IMR-90 (cell line): ENCODE results near the gene ANK3. TPM values are rescaled to one million over a fixed set of nuclear protein-coding genes. Genes with fewer than 3 reads are reported as not detected.

ENCODE experiments used
- ATAC-seq: fragments of 200-7000 bp; cut with Tn5 transposase; 2 replicates; pipeline ENCODE4 v1.9.1; 2020; ENCODE audit warnings: low read depth, mild to moderate bottlenecking, moderate library complexity
- BruUV-seq: library from RNA; stranded (reverse); fragments of 400-500 nt; replicated peaks from 2 replicates; lab custom pipeline; 2021; lab: Mats Ljungman, UMichigan
- CTCF ChIA-PET: fragments of 300-600 bp; formaldehyde crosslinking; extraction: SDS; loops from one replicate; lab custom pipeline; 2021; ENCODE audit warnings: antibody characterized with exemption; lab: Yijun Ruan, JAX
- POLR2A ChIA-PET: fragments of 300-600 bp; sonication (Branson Sonifier 250); formaldehyde crosslinking; loops from one replicate; lab custom pipeline; 2022; ENCODE audit warnings: antibody characterized with exemption; ENCODE audit not compliant: unreplicated experiment; lab: Charles Lee
- DNase-seq: peaks from one replicate; pipeline ENCODE4 v3.0.0; 2013
- H2AFZ ChIP-seq: replicated peaks from 2 replicates; pipeline ENCODE3; 2013; ENCODE audit warnings: low read length, mild to moderate bottlenecking; ENCODE audit not compliant: poor library complexity
- H2AK5ac ChIP-seq: 2 replicates; pipeline ENCODE4 v1.6.1; 2013; ENCODE audit warnings: low read depth, low read length, inconsistent platforms
- H2AK9ac ChIP-seq: replicated peaks from 2 replicates; pipeline ENCODE3; 2013; ENCODE audit warnings: mild to moderate bottlenecking, low read depth, low read length, moderate library complexity; ENCODE audit not compliant: poor library complexity
- H2BK120ac ChIP-seq: 2 replicates; pipeline ENCODE4 v1.6.1; 2013; ENCODE audit warnings: low read depth, low read length, inconsistent platforms
- H2BK15ac ChIP-seq: 3 replicates; pipeline ENCODE4 v1.6.1; 2013; ENCODE audit warnings: low read depth, low read length, inconsistent platforms
- H2BK20ac ChIP-seq: 2 replicates; pipeline ENCODE4 v1.6.1; 2013; ENCODE audit warnings: low read depth, mild to moderate bottlenecking, inconsistent platforms, low read length, moderate library complexity
- H2BK5ac ChIP-seq: 2 replicates; pipeline ENCODE4 v1.6.1; 2013; ENCODE audit warnings: mild to moderate bottlenecking, low read depth, low read length, inconsistent platforms; ENCODE audit not compliant: poor library complexity, severe bottlenecking
- H3K14ac ChIP-seq: replicated peaks from 2 replicates; pipeline ENCODE4 v1.6.1; 2013; ENCODE audit warnings: low read depth, low read length, inconsistent platforms
- H3K18ac ChIP-seq: 2 replicates; pipeline ENCODE4 v1.6.1; 2013; ENCODE audit warnings: low read depth, low read length, control low read depth
- H3K23ac ChIP-seq: 2 replicates; pipeline ENCODE4 v1.6.1; 2013; ENCODE audit warnings: low read depth, low read length, inconsistent platforms
- H3K27ac ChIP-seq: 2 replicates; pipeline ENCODE4 v1.5.1; 2013; ENCODE audit warnings: mild to moderate bottlenecking, control low read depth, low read length; ENCODE audit not compliant: insufficient read depth
- H3K27me3 ChIP-seq: 2 replicates; pipeline ENCODE4 v1.6.1; 2013; ENCODE audit warnings: low read length; ENCODE audit not compliant: control insufficient read depth, insufficient read depth
- H3K36me3 ChIP-seq: 2 replicates; pipeline ENCODE4 v1.6.1; 2013; ENCODE audit warnings: low read length, mixed read lengths; ENCODE audit not compliant: control insufficient read depth, insufficient read depth
- H3K4ac ChIP-seq: 2 replicates; pipeline ENCODE4 v1.6.1; 2013; ENCODE audit warnings: low read depth, low read length, inconsistent platforms
- H3K4me1 ChIP-seq: 2 replicates; pipeline ENCODE4 v1.6.1; 2013; ENCODE audit warnings: low read length, mixed read lengths; ENCODE audit not compliant: control insufficient read depth, insufficient read depth
- H3K4me2 ChIP-seq: 2 replicates; pipeline ENCODE4 v1.6.1; 2013; ENCODE audit warnings: low read depth, mild to moderate bottlenecking, control low read depth, low read length, moderate library complexity
- H3K4me3 ChIP-seq: 2 replicates; pipeline ENCODE4 v1.5.1; 2013; ENCODE audit warnings: low read depth, mild to moderate bottlenecking, control low read depth, low read length, moderate library complexity; ENCODE audit not compliant: insufficient read depth
- H3K56ac ChIP-seq: 2 replicates; pipeline ENCODE4 v1.6.1; 2013; ENCODE audit warnings: low read length, inconsistent platforms; ENCODE audit not compliant: insufficient read depth; ENCODE audit errors: extremely low read depth
- H3K79me1 ChIP-seq, 2 experiments: 2 replicates each; pipeline ENCODE4 v1.6.1; 2013; ENCODE audit warnings: low read length in 2 of 2, inconsistent platforms in 1 of 2, low read depth in 1 of 2
- H3K9ac ChIP-seq: 2 replicates; pipeline ENCODE4 v1.6.1; 2013; ENCODE audit warnings: low read depth, low read length, control low read depth
- H3K9me1 ChIP-seq: 2 replicates; pipeline ENCODE4 v1.6.1; 2013; ENCODE audit warnings: low read length, inconsistent platforms; ENCODE audit not compliant: insufficient read depth
- H3K9me3 ChIP-seq: 2 replicates; pipeline ENCODE4 v1.6.1; 2013; ENCODE audit warnings: low read length; ENCODE audit not compliant: control insufficient read depth, insufficient read depth
- H4K20me1 ChIP-seq: 2 replicates; pipeline ENCODE4 v1.6.1; 2013; ENCODE audit warnings: low read length, inconsistent platforms; ENCODE audit not compliant: insufficient read depth
- H4K5ac ChIP-seq: 2 replicates; pipeline ENCODE4 v1.6.1; 2013; ENCODE audit warnings: mild to moderate bottlenecking, low read depth, low read length, control low read depth
- H4K8ac ChIP-seq, 2 experiments: 2 replicates each; pipeline ENCODE4 v1.6.1; 2013; ENCODE audit warnings: low read depth in 2 of 2, low read length in 2 of 2, control low read depth in 1 of 2, inconsistent platforms in 1 of 2
- H4K91ac ChIP-seq: 2 replicates; pipeline ENCODE4 v1.6.1; 2013; ENCODE audit warnings: low read depth, low read length, inconsistent platforms; ENCODE audit not compliant: insufficient read depth
- BHLHE40 ChIP-seq: fragments of 150-350 bp; IDR thresholded peaks from 2 replicates; pipeline ENCODE4 v1.6.1; 2016; ENCODE audit warnings: mild to moderate bottlenecking, low read depth, low read length
- CEBPB ChIP-seq: IDR thresholded peaks from 2 replicates; pipeline ENCODE4 v1.6.1; 2012; ENCODE audit warnings: low read depth, low read length, improper control_type of control experiment
- CHD1 ChIP-seq: IDR thresholded peaks from 2 replicates; pipeline ENCODE4 v1.6.1; 2012; ENCODE audit warnings: low read depth, low read length, improper control_type of control experiment
- CTCF ChIP-seq: conservative IDR thresholded peaks from 2 replicates; pipeline ENCODE4 v1.5.1; 2012; ENCODE audit warnings: mild to moderate bottlenecking, low read depth, low read length, improper control_type of control experiment
- MAFK ChIP-seq: IDR thresholded peaks from 2 replicates; pipeline ENCODE4 v1.6.1; 2012; ENCODE audit warnings: low read depth, low read length, improper control_type of control experiment
- MAZ ChIP-seq: IDR thresholded peaks from 2 replicates; pipeline ENCODE4 v1.6.1; 2012; ENCODE audit warnings: low read depth, mild to moderate bottlenecking, low read length, improper control_type of control experiment, moderate library complexity, borderline replicate concordance
- NFE2L2 ChIP-seq: fragments of 150-350 bp; IDR thresholded peaks from 2 replicates; pipeline ENCODE4 v1.6.1; 2016; ENCODE audit warnings: low read depth, mild to moderate bottlenecking, low read length
- POLR2A ChIP-seq: IDR thresholded peaks from 2 replicates; pipeline ENCODE4 v1.6.1; 2012; ENCODE audit warnings: mild to moderate bottlenecking, low read depth, low read length
- RAD21 ChIP-seq: IDR thresholded peaks from 2 replicates; pipeline ENCODE4 v1.6.1; 2012; ENCODE audit warnings: low read length, improper control_type of control experiment
- RCOR1 ChIP-seq: IDR thresholded peaks from 2 replicates; pipeline ENCODE4 v1.6.1; 2012; ENCODE audit warnings: mild to moderate bottlenecking, low read length, improper control_type of control experiment; ENCODE audit not compliant: insufficient replicate concordance
- RFX5 ChIP-seq: IDR thresholded peaks from 2 replicates; pipeline ENCODE4 v1.8.0; 2012; ENCODE audit warnings: low read depth, mild to moderate bottlenecking, low read length, moderate library complexity
- SMC3 ChIP-seq: fragments of 150-350 bp; IDR thresholded peaks from 2 replicates; pipeline ENCODE4 v1.6.1; 2016; ENCODE audit warnings: low read depth, mild to moderate bottlenecking, antibody characterized with exemption, low read length, moderate library complexity
- USF2 ChIP-seq: fragments of 150-350 bp; IDR thresholded peaks from 2 replicates; pipeline ENCODE4 v1.6.1; 2017; ENCODE audit warnings: mild to moderate bottlenecking, antibody characterized with exemption, low read length, low read depth
- WGBS, 2 experiments: methylation state at CpG; one replicate each; pipeline versions ENCODE4 v1.1.5 to v1.1.7; 2013; ENCODE audit warnings: missing lambda C conversion rate in 2 of 2; ENCODE audit not compliant: insufficient read length in 1 of 2; ENCODE audit errors: extremely low coverage in 2 of 2; 5-methylcytosine and 5-hydroxymethylcytosine counted together
- dilution Hi-C: fragments of 300-500 bp; cut with HindIII; formaldehyde crosslinking; loops from one replicate; pipeline ENCODE4 v1.14.3; 2018; ENCODE audit warnings: low sequenced_read_pairs; ENCODE audit not compliant: unreplicated experiment
- in situ Hi-C: fragments of 300-500 bp; cut with MboI; formaldehyde crosslinking; loops from 3 replicates; pipeline ENCODE4 v1.14.3; 2019; ENCODE audit warnings: low sequenced_read_pairs, inconsistent platforms, mixed read lengths
- intact Hi-C: fragments of 100-400 bp; cut with micrococcal nuclease; formaldehyde crosslinking; loops from 2 replicates; pipeline ENCODE4 v1.10.0; 2022
- polyA plus RNA-seq, 3 experiments: library from polyadenylated mRNA; depleted of rRNA; stranded (reverse); fragments of >200 nt; gene quantifications; 2 replicates each; pipeline ENCODE4 v1.2.3, GENCODE V29; 2012; ENCODE audit warnings: low replicate concordance in 1 of 3
- total RNA-seq: library from RNA; depleted of rRNA; stranded (reverse); fragments of >200 nt; gene quantifications from 2 replicates; pipeline ENCODE4 v1.2.3, GENCODE V29; 2012
- TF ChIP-seq, protein P1 (sequence below): fragments of 150-350 bp; IDR thresholded peaks from 2 replicates; pipeline ENCODE4 v1.6.1; 2016; ENCODE audit warnings: low read depth, mild to moderate bottlenecking, low read length, moderate library complexity, borderline replicate concordance

The ANK3 gene
- total and polyA plus RNA-seq, 2 of the 4 experiments (the other 2 are of a cell fraction) = 0.63 to 1.8 TPM

- intact Hi-C loops (no loop called here), in situ Hi-C loops (no loop called here), dilution Hi-C loops (no loop called here)
- Histone ChIP-seq H3K4me2 (no peak overlapping the region), H3K79me1 (no peaks in the 10 kb centered on the region), H3K4me1 (peaks cover 8% of the 10 kb centered on the region; the same call in 1 of the 2 replicates), H3K18ac (no peak overlapping the region; the same call in 1 of the 2 replicates), H3K23ac (no peak overlapping the region), H4K8ac (no peak overlapping the region), H2BK20ac (no peak overlapping the region), H4K5ac (no peak overlapping the region), H3K36me3 (no peaks in the 10 kb centered on the region), H3K27ac (no peak overlapping the region), H2BK15ac (no peak overlapping the region), H2AK5ac (no peak overlapping the region), H3K56ac (no peak overlapping the region), H2BK5ac (no peak overlapping the region), H3K27me3 (no peaks in the 10 kb centered on the region), H3K9me3 (no peaks in the 10 kb centered on the region), H3K14ac (no peak overlapping the region), H3K9me1 (no peaks in the 10 kb centered on the region), H3K4me3 (no peak overlapping the region), H2BK120ac (no peak overlapping the region), H3K9ac (no peak overlapping the region), H4K91ac (no peak overlapping the region), H2AK9ac (no peak overlapping the region), H4K20me1 (no peaks in the 10 kb centered on the region), H3K4ac (no peak overlapping the region), H2AFZ (no peak overlapping the region)
- no peak for TF ChIP-seq RFX5
- TF ChIP-seq CTCF = no peak
- no peak for TF ChIP-seq CEBPB
- no peak for TF ChIP-seq RAD21
- TF ChIP-seq MAFK = no peak
- TF ChIP-seq RCOR1 = no peak
- TF ChIP-seq POLR2A = no peak
- TF ChIP-seq BHLHE40 = no peak
- no peak for TF ChIP-seq SMC3
- no peak for TF ChIP-seq MAZ
- no peak for TF ChIP-seq USF2
- TF ChIP-seq CHD1 = no peak
- TF ChIP-seq NFE2L2 = no peak
- TF ChIP-seq, protein P1, sequence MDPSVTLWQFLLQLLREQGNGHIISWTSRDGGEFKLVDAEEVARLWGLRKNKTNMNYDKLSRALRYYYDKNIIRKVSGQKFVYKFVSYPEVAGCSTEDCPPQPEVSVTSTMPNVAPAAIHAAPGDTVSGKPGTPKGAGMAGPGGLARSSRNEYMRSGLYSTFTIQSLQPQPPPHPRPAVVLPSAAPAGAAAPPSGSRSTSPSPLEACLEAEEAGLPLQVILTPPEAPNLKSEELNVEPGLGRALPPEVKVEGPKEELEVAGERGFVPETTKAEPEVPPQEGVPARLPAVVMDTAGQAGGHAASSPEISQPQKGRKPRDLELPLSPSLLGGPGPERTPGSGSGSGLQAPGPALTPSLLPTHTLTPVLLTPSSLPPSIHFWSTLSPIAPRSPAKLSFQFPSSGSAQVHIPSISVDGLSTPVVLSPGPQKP = no peak
- CTCF ChIA-PET = interaction anchor here (1.0 kb wide), 1 partner anchor 14 kb away, joined by 3 read pairs; no protein-coding TSS in a partner anchor
- no TSS peak for BruUV-seq
- no peak for DNase-seq
- POLR2A ChIA-PET = no interaction called here
- no peak; the same call in 1 of the 2 replicates for ATAC-seq
- no CpG with 5 or more reads among the region's 4 CpGs for WGBS, 2 experiments
Observed at GRCh38 chr10:60334991-60335390, 54.7 kb downstream of the ANK3 start.
